ENCODE measurements around the gene RSL1D1. TPM values are rescaled to one million over a fixed set of nuclear protein-coding genes. Genes with fewer than 3 reads are reported as not detected.
"Not testable (repeated sequence)": the region's sequence is repeated elsewhere in the genome, so short reads cannot be mapped to it uniquely, and the experiment has no call there.

The RSL1D1 gene
- total and polyA plus RNA-seq, 9 of the 15 experiments (the other 6 are each of a cell fraction or from before 2014, with no cell fraction given) = 259 to 753 (median 373) TPM

DNA sequence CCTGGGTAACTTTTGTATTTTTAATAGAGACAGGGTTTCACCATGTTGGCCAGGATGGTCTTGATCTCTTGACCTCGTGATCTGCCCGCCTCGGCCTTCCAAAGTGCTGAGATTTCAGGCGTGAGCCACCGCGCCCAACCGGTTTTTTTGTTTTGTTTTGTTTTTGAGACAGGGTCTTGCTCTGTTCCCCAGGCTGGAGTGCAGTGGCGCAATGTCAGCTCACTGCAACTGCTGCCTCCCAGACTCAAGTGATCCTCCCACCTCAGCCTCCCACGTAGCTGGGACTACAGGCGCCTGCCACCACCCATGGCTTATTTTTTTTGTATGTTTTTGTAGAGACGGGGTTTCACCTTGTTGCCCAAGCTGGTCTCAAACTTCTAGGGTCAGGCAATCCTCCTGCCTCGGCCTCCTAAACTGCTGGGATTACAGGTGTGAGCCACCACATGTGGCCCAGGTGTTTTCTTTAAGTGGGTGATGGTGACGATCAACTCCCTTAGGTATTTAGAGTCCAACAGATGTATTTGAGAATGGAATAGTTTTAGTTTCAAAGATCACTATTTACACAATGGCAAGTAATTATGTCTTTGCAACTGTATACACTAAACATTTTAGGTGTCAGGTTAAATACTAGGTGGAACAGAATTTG lies 25.7 kb downstream of the RSL1D1 start:
- ATAC-seq; H4K20me1 ChIP-seq (replicated peaks; ENCODE audit: control insufficient read depth, insufficient read depth, low read length); H3K9me3 ChIP-seq (replicated peaks; ENCODE audit: control insufficient read depth, insufficient read depth, low read depth, low read length); H3K79me2 ChIP-seq (ENCODE audit: control insufficient read depth, insufficient read depth, low read length); H3K4me2 ChIP-seq (ENCODE audit: insufficient read depth, low read length); H3K27ac ChIP-seq (ENCODE audit: extremely low read depth, low read depth, low read length); intact Hi-C loops (cut with micrococcal nuclease); H3K4me3 ChIP-seq; in situ Hi-C loops (cut with MboI); CTCF ChIA-PET (ENCODE audit: low intra/inter-chr PET ratio); H2AFZ ChIP-seq (ENCODE audit: low read depth, low read length); H3K4me1 ChIP-seq (replicated peaks in 1 of 2; ENCODE audit: control insufficient read depth in 2 of 2, insufficient read depth in 2 of 2, low read length in 2 of 2); H3K9me1 ChIP-seq (ENCODE audit: control insufficient read depth, insufficient read depth, low read length); H3K27me3 ChIP-seq (ENCODE audit: control insufficient read depth in 2 of 2, insufficient read depth in 2 of 2, low read length in 2 of 2); BruUV-seq (replicated peaks); FAIRE-seq; H3K9ac ChIP-seq (ENCODE audit: insufficient read depth in 1 of 2, low read depth in 2 of 2, low read length in 2 of 2); H3K36me3 ChIP-seq (ENCODE audit: control insufficient read depth, insufficient read depth, low read length); DNase-seq (ENCODE audit: extremely low read depth in 1 of 4, low spot score in 3 of 4): not testable (repeated sequence)
- POLR2A ChIA-PET = interaction anchor here (0.6 to 1.3 kb wide), 3 partner anchors 10 to 27 kb away, joined by 3 read pairs; no protein-coding TSS in a partner anchor
- WGBS (ENCODE audit: insufficient coverage, low coverage, missing lambda C conversion rate) = 64% methylated on average over 12 of the region's 13 CpGs

DNA sequence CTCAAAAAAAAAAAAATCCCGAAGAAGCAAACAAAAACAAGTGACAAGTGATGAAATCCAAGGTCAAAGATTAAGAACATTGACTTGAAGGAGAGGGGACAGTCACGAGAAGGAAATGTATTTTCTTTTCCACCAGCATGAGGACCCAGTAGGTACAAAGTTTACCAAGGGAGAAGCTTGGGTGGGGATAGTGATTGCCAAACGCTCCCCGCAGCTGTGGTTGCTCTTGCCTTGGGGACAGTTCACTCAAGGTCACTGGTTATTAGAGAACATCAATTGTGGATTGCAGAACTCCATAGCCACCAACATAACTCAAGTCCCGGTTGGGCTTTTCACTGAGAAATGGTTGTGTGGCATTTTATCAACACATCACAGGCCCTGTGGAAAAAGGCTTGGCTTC lies 27.0 kb downstream of the RSL1D1 start:
- Histone ChIP-seq H4K20me1 (replicated peaks; ENCODE audit: control insufficient read depth, insufficient read depth, low read length) (no peaks in the 10 kb centered on the region), H3K9ac (ENCODE audit: insufficient read depth in 1 of 2, low read depth in 2 of 2, low read length in 2 of 2) (no peak overlapping the region), H3K4me2 (ENCODE audit: insufficient read depth, low read length) (no peak overlapping the region), H2AFZ (ENCODE audit: low read depth, low read length) (no peak overlapping the region), H3K4me1 (replicated peaks in 1 of 2; ENCODE audit: control insufficient read depth in 2 of 2, insufficient read depth in 2 of 2, low read length in 2 of 2) (peaks cover 0 to 6% of the 10 kb centered on the region in 2 experiments; a peak in 1 of 5 replicates), H3K9me3 (replicated peaks; ENCODE audit: control insufficient read depth, insufficient read depth, low read depth, low read length) (no peaks in the 10 kb centered on the region), H3K36me3 (ENCODE audit: control insufficient read depth, insufficient read depth, low read length) (no peaks in the 10 kb centered on the region), H3K9me1 (ENCODE audit: control insufficient read depth, insufficient read depth, low read length) (no peaks in the 10 kb centered on the region), H3K79me2 (ENCODE audit: control insufficient read depth, insufficient read depth, low read length) (no peaks in the 10 kb centered on the region), H3K27me3 (ENCODE audit: control insufficient read depth in 2 of 2, insufficient read depth in 2 of 2, low read length in 2 of 2) (no peaks in the 10 kb centered on the region), H3K27ac (ENCODE audit: extremely low read depth, low read depth, low read length) (no peak overlapping the region), H3K4me3 (no peak overlapping the region)
- DNase-seq (ENCODE audit: extremely low read depth in 1 of 4, low spot score in 3 of 4) (no peak), ATAC-seq (no peak), FAIRE-seq (no peak)
- 7% methylated on average over 5 of the region's 5 CpGs for WGBS (ENCODE audit: insufficient coverage, low coverage, missing lambda C conversion rate)
- CTCF ChIA-PET (ENCODE audit: low intra/inter-chr PET ratio) = no interaction called here
- no TSS peak for BruUV-seq (replicated peaks)
- in situ Hi-C loops (cut with MboI) (no loop called here), intact Hi-C loops (cut with micrococcal nuclease) (no loop called here)
- POLR2A ChIA-PET = interaction anchor here (2.0 kb wide), 1 partner anchor 16 kb away, joined by 4 read pairs; no protein-coding TSS in a partner anchor
- TF ChIP-seq CEBPB (tag; IDR thresholded peaks at IDR 0.05) = peak; percentile 70
- no peak for TF ChIP-seq GABPB2 (CRISPR knock-in tag; conservative IDR thresholded peaks at IDR 0.05)
- TF ChIP-seq, protein P1, sequence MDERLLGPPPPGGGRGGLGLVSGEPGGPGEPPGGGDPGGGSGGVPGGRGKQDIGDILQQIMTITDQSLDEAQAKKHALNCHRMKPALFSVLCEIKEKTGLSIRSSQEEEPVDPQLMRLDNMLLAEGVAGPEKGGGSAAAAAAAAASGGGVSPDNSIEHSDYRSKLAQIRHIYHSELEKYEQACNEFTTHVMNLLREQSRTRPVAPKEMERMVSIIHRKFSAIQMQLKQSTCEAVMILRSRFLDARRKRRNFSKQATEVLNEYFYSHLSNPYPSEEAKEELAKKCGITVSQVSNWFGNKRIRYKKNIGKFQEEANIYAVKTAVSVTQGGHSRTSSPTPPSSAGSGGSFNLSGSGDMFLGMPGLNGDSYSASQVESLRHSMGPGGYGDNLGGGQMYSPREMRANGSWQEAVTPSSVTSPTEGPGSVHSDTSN (CRISPR knock-in tag; IDR thresholded peaks at IDR 0.05; ENCODE audit: low read depth) = no peak
- TF ChIP-seq, protein P1 (tag; conservative IDR thresholded peaks at IDR 0.05; ENCODE audit: low read depth) = peak; percentile 46
- TF ChIP-seq, protein P2, sequence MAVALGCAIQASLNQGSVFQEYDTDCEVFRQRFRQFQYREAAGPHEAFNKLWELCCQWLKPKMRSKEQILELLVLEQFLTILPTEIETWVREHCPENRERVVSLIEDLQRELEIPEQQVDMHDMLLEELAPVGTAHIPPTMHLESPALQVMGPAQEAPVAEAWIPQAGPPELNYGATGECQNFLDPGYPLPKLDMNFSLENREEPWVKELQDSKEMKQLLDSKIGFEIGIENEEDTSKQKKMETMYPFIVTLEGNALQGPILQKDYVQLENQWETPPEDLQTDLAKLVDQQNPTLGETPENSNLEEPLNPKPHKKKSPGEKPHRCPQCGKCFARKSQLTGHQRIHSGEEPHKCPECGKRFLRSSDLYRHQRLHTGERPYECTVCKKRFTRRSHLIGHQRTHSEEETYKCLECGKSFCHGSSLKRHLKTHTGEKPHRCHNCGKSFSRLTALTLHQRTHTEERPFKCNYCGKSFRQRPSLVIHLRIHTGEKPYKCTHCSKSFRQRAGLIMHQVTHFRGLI (CRISPR knock-in tag; IDR thresholded peaks at IDR 0.05) = peak; percentile 97; the same call in 1 of the 2 replicates
- TF ChIP-seq, protein P3, sequence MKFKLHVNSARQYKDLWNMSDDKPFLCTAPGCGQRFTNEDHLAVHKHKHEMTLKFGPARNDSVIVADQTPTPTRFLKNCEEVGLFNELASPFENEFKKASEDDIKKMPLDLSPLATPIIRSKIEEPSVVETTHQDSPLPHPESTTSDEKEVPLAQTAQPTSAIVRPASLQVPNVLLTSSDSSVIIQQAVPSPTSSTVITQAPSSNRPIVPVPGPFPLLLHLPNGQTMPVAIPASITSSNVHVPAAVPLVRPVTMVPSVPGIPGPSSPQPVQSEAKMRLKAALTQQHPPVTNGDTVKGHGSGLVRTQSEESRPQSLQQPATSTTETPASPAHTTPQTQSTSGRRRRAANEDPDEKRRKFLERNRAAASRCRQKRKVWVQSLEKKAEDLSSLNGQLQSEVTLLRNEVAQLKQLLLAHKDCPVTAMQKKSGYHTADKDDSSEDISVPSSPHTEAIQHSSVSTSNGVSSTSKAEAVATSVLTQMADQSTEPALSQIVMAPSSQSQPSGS (CRISPR knock-in tag; IDR thresholded peaks at IDR 0.05) = no peak
- TF ChIP-seq NR2C2 (CRISPR knock-in tag; IDR thresholded peaks at IDR 0.05) = no peak
- TF ChIP-seq NR2C2 (tag; IDR thresholded peaks at IDR 0.05) = peak; percentile 43; the same call in 1 of the 2 replicates
- no peak for TF ChIP-seq ZNF239 (CRISPR knock-in tag; IDR thresholded peaks at IDR 0.05)
- TF ChIP-seq ESRRA (IDR thresholded peaks at IDR 0.05; ENCODE audit: borderline replicate concordance, low read depth) = peak; percentile 63; the same call in 1 of the 2 replicates

Data from K562 (cell line).